ELR (cell line): ENCODE measurements around the gene POLR2E.

ENCODE experiments used
- DNase-seq: peaks from one replicate; pipeline ENCODE4 v3.0.0-alpha.2; 2015; ENCODE audit warnings: low read depth

POLR2E gene

GRCh38 chr19:1110809-1111640, 15.8 kb upstream of the POLR2E start:
- DNase-seq: peak; percentile 29

GRCh38 chr19:1109697-1110671, 14.8 kb upstream of the POLR2E start:
- no peak for DNase-seq

GRCh38 chr19:1109032-1109551, 13.9 kb upstream of the POLR2E start:
- no peak for DNase-seq

GRCh38 chr19:1108291-1109031, 13.3 kb upstream of the POLR2E start:
- no peak for DNase-seq

GRCh38 chr19:1107661-1108261, 12.6 kb upstream of the POLR2E start:
- DNase-seq: no peak

GRCh38 chr19:1106841-1107660, 11.9 kb upstream of the POLR2E start:
- DNase-seq: peak; percentile 73

GRCh38 chr19:1105873-1106840, 11.0 kb upstream of the POLR2E start:
- DNase-seq: no peak

- DNase-seq: peak; percentile 70
Measured at GRCh38 chr19:1105008-1105872, 10.1 kb upstream of the POLR2E start.

GRCh38 chr19:1104311-1105007, 9.3 kb upstream of the POLR2E start:
- peak; percentile 81 for DNase-seq

GRCh38 chr19:1103708-1104310, 8.6 kb upstream of the POLR2E start, which contains the start of gene GPX4:
GPX4 (plus strand) TSS chr19:1103994; CDS start chr19:1104044, 50 bp downstream.
- DNase-seq: peak; percentile 99

GRCh38 chr19:1103132-1103707, 8.0 kb upstream of the POLR2E start:
- peak; percentile 44 for DNase-seq

GRCh38 chr19:1102407-1103131, 7.4 kb upstream of the POLR2E start:
- peak; percentile 100 for DNase-seq

- no peak for DNase-seq
Measured at GRCh38 chr19:1101337-1101698, 6.1 kb upstream of the POLR2E start.

- DNase-seq: peak; percentile 53
Measured at GRCh38 chr19:1098177-1099051, 3.2 kb upstream of the POLR2E start.

- DNase-seq: no peak
Measured at GRCh38 chr19:1097810-1098176, 2.6 kb upstream of the POLR2E start.
